ENCODE results near the gene MYO18B.

- TF ChIP-seq POLR2A (IDR thresholded peaks at IDR 0.05; ENCODE audit: extremely low read depth, insufficient read length) (no peak), MAX (IDR thresholded peaks at IDR 0.05; ENCODE audit: low read depth, low read length) (no peak), CTCF (IDR thresholded peaks at IDR 0.05; ENCODE audit: low read depth, low read length) (no peak), MYC (IDR thresholded peaks at IDR 0.05; ENCODE audit: low read depth, low read length) (no peak)
Observed at GRCh38 chr22:25997886-25998775, 256.1 kb downstream of the MYO18B start.

Data from NB4 (cell line).